GM23338 (cell line): ENCODE measurements around the gene CCDC85B.

Source experiments
- CREB1 ChIP-seq: fragments of 250-450 bp; sonication (Bioruptor Pico); IDR thresholded peaks from 2 replicates; pipeline ENCODE4 v1.5.0; 2020; ENCODE audit warnings: low read depth, mild to moderate bottlenecking, moderate library complexity
- CTCF ChIP-seq, 2 experiments: fragments of 200-600 bp in 1 of 2; sonication (generic) in 1 of 2; conservative IDR thresholded peaks; 2 replicates each; pipeline versions ENCODE4 v1.5.1 to v1.6.1; 2016 to 2017; ENCODE audit warnings: antibody characterized with exemption in 2 of 2, low read depth in 2 of 2, mild to moderate bottlenecking in 2 of 2, moderate library complexity in 1 of 2
- EZH2 ChIP-seq: fragments of 200-600 bp; sonication (generic); IDR thresholded peaks from one replicate; pipeline ENCODE4 v1.8.0; 2017; ENCODE audit warnings: antibody characterized with exemption, mild to moderate bottlenecking, low read depth; ENCODE audit not compliant: unreplicated experiment
- EZH2phosphoT487 ChIP-seq: fragments of 200-600 bp; sonication (generic); IDR thresholded peaks from one replicate; pipeline ENCODE4 v1.8.1; 2018; ENCODE audit warnings: antibody characterized with exemption; ENCODE audit not compliant: unreplicated experiment
- POLR2AphosphoS5 ChIP-seq: IDR thresholded peaks from 2 replicates; pipeline ENCODE4 v1.6.1; 2016; ENCODE audit warnings: antibody characterized with exemption, low read depth
- TF ChIP-seq, protein P1 (sequence below): IDR thresholded peaks from one replicate; pipeline ENCODE4 v1.6.1; 2018; ENCODE audit warnings: antibody characterized with exemption; ENCODE audit not compliant: unreplicated experiment

DNA sequence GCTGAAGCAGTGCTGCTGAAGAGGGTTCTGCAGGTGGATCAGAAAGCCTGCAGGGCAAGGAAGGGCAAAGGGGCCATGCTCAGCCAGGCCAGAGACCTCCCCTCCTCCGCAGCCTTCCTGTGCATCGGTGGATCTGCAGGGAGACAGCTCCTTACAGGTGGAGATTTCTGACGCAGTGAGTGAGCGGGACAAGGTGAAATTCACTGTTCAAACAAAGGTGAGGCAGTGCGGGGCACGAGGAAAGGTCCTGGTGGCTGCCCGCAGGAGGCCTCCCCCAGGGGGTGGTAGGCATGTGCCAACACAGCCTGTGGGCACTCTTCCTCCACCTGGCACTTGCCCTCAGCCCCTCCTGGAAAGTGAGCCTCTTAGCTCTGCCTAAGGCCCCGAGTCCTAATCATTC, 41.1 kb upstream of the CCDC85B start:
- TF ChIP-seq CTCF (conservative IDR thresholded peaks at IDR 0.05; ENCODE audit: low read depth in 2 of 2) (no peak), CREB1 (CRISPR knock-in tag) (no peak), EZH2 (no peak), POLR2AphosphoS5 (no peak), EZH2phosphoT487 (no peak)
- TF ChIP-seq, protein P1, sequence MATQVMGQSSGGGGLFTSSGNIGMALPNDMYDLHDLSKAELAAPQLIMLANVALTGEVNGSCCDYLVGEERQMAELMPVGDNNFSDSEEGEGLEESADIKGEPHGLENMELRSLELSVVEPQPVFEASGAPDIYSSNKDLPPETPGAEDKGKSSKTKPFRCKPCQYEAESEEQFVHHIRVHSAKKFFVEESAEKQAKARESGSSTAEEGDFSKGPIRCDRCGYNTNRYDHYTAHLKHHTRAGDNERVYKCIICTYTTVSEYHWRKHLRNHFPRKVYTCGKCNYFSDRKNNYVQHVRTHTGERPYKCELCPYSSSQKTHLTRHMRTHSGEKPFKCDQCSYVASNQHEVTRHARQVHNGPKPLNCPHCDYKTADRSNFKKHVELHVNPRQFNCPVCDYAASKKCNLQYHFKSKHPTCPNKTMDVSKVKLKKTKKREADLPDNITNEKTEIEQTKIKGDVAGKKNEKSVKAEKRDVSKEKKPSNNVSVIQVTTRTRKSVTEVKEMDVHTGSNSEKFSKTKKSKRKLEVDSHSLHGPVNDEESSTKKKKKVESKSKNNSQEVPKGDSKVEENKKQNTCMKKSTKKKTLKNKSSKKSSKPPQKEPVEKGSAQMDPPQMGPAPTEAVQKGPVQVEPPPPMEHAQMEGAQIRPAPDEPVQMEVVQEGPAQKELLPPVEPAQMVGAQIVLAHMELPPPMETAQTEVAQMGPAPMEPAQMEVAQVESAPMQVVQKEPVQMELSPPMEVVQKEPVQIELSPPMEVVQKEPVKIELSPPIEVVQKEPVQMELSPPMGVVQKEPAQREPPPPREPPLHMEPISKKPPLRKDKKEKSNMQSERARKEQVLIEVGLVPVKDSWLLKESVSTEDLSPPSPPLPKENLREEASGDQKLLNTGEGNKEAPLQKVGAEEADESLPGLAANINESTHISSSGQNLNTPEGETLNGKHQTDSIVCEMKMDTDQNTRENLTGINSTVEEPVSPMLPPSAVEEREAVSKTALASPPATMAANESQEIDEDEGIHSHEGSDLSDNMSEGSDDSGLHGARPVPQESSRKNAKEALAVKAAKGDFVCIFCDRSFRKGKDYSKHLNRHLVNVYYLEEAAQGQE, result no peak
